SK-N-MC (cell line): ENCODE results near the gene EME2.

Source experiments
- EZH2 ChIP-seq: fragments of 200-600 bp; sonication (generic); IDR thresholded peaks from one replicate; pipeline ENCODE4 v1.6.1; 2017; ENCODE audit warnings: antibody characterized with exemption
- FOXP2 ChIP-seq: optimal IDR thresholded peaks from 2 replicates; pipeline ENCODE3; 2011; ENCODE audit warnings: mild to moderate bottlenecking, moderate library complexity; ENCODE audit not compliant: insufficient read depth; ENCODE audit errors: extremely low read length, control extremely low read depth
- POLR2AphosphoS5 ChIP-seq: IDR thresholded peaks from 2 replicates; pipeline ENCODE4 v1.6.1; 2012; ENCODE audit warnings: mild to moderate bottlenecking, low read depth, low read length, borderline replicate concordance

GRCh38 chr16:1818204-1818872 lies 45.7 kb downstream of the EME2 start:
- TF ChIP-seq EZH2 = no peak
- no peak for TF ChIP-seq POLR2AphosphoS5
- no peak for TF ChIP-seq FOXP2
